Measurements from ENCODE around the gene MRPL39.

- TF ChIP-seq, protein P1, sequence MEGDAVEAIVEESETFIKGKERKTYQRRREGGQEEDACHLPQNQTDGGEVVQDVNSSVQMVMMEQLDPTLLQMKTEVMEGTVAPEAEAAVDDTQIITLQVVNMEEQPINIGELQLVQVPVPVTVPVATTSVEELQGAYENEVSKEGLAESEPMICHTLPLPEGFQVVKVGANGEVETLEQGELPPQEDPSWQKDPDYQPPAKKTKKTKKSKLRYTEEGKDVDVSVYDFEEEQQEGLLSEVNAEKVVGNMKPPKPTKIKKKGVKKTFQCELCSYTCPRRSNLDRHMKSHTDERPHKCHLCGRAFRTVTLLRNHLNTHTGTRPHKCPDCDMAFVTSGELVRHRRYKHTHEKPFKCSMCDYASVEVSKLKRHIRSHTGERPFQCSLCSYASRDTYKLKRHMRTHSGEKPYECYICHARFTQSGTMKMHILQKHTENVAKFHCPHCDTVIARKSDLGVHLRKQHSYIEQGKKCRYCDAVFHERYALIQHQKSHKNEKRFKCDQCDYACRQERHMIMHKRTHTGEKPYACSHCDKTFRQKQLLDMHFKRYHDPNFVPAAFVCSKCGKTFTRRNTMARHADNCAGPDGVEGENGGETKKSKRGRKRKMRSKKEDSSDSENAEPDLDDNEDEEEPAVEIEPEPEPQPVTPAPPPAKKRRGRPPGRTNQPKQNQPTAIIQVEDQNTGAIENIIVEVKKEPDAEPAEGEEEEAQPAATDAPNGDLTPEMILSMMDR (IDR thresholded peaks at IDR 0.05; ENCODE audit: low read depth, low read length, missing input control): no peak
- no peak for TF ChIP-seq ZBTB33 (IDR thresholded peaks at IDR 0.05)
- TF ChIP-seq RAD21 (IDR thresholded peaks at IDR 0.05): no peak
- TF ChIP-seq TAF1 (conservative IDR thresholded peaks at IDR 0.05): no peak
- TF ChIP-seq, protein P2, sequence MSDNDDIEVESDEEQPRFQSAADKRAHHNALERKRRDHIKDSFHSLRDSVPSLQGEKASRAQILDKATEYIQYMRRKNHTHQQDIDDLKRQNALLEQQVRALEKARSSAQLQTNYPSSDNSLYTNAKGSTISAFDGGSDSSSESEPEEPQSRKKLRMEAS (IDR thresholded peaks at IDR 0.05): no peak
- no peak for TF ChIP-seq ATF3 (IDR thresholded peaks at IDR 0.05)
- no peak for TF ChIP-seq JUND (IDR thresholded peaks at IDR 0.05)
- no peak for TF ChIP-seq EGR1 (IDR thresholded peaks at IDR 0.05; ENCODE audit: low read depth in 2 of 2)
- no peak for TF ChIP-seq FOXA1 (IDR thresholded peaks at IDR 0.05)
- no peak for TF ChIP-seq SP1 (IDR thresholded peaks at IDR 0.05)
- no peak for TF ChIP-seq GABPA (IDR thresholded peaks at IDR 0.05 in 1 of 2, conservative IDR thresholded peaks at IDR 0.05 in 1 of 2)
- no peak for TF ChIP-seq YY1 (IDR thresholded peaks at IDR 0.05)
These were observed 70.1 kb downstream of the MRPL39 start for GRCh38 chr21:25537174-25537573.

All from liver (tissue), 3 donors.